ENCODE data around the gene BMP7. TPM values are rescaled to one million over a fixed set of nuclear protein-coding genes. Genes with fewer than 3 reads are reported as not detected.

The BMP7 gene
- polyA plus RNA-seq, 3 donors, result 91.0 to 105 (median 101) TPM

GRCh38 chr20:57130160-57130772 is 136.2 kb downstream of the BMP7 start:
- DNase-seq, result no peak

- no peak for DNase-seq
Measured at GRCh38 chr20:57129303-57129702, 137.1 kb downstream of the BMP7 start.

- DNase-seq, result no peak
Measured at GRCh38 chr20:57128044-57128757, 138.2 kb downstream of the BMP7 start.

- no peak for DNase-seq
Measured at GRCh38 chr20:57126481-57127092, 139.9 kb downstream of the BMP7 start.

- DNase-seq, result no peak
Measured at GRCh38 chr20:57124800-57125517, 141.5 kb downstream of the BMP7 start.

- no peak for DNase-seq
Measured at GRCh38 chr20:57124366-57124765, 142.1 kb downstream of the BMP7 start.

GRCh38 chr20:57123504-57123903 is 142.9 kb downstream of the BMP7 start:
- no peak for DNase-seq

- DNase-seq, result peak; percentile 63
Measured at GRCh38 chr20:57122536-57123489, 143.6 kb downstream of the BMP7 start.

GRCh38 chr20:57118964-57119363 is 147.5 kb downstream of the BMP7 start:
- DNase-seq, result no peak

Other genes starting within 250 kb of the BMP7 start
- not detected for gene SPO11, start 63.2 kb upstream of the BMP7 start, polyA plus RNA-seq (ENCODE audit: insufficient read length in 3 of 3)
- gene RAE1, start 84.6 kb upstream of the BMP7 start, polyA plus RNA-seq (ENCODE audit: insufficient read length in 3 of 3), result 10 to 100 TPM; 57.4 to 61.1 (median 58.8) TPM
- 10 to 100 TPM; 26.8 to 43.8 (median 37.6) TPM for gene RBM38, start 124.8 kb upstream of the BMP7 start, polyA plus RNA-seq (ENCODE audit: insufficient read length in 3 of 3)